Fibroblast of the aortic adventitia (primary cell): Measurements from ENCODE around the gene SUSD4. TPM values are rescaled to one million over a fixed set of nuclear protein-coding genes. Genes with fewer than 3 reads are reported as not detected.

Experiments used
- DNase-seq: peaks from one replicate; pipeline ENCODE4 v3.0.0-alpha.2; 2010; ENCODE audit warnings: low read depth
- H3K4me3 ChIP-seq: 2 replicates; pipeline ENCODE4 v1.5.1; 2011; ENCODE audit warnings: low read depth, mild to moderate bottlenecking, control low read depth, low read length, moderate library complexity
- total RNA-seq: library from RNA; depleted of rRNA; stranded (reverse); fragments of >200 nt; gene quantifications from 2 replicates; pipeline ENCODE4 v1.2.3, GENCODE V29; 2012; ENCODE audit warnings: low replicate concordance
- TF ChIP-seq, protein P1 (sequence below): IDR thresholded peaks from 2 replicates; pipeline ENCODE4 v1.5.1; 2011; ENCODE audit warnings: mild to moderate bottlenecking, low read length, control low read depth, inconsistent platforms; ENCODE audit not compliant: insufficient read depth

Gene SUSD4
- total RNA-seq, 1 donor, result 0.18 TPM

- TF ChIP-seq, protein P1, sequence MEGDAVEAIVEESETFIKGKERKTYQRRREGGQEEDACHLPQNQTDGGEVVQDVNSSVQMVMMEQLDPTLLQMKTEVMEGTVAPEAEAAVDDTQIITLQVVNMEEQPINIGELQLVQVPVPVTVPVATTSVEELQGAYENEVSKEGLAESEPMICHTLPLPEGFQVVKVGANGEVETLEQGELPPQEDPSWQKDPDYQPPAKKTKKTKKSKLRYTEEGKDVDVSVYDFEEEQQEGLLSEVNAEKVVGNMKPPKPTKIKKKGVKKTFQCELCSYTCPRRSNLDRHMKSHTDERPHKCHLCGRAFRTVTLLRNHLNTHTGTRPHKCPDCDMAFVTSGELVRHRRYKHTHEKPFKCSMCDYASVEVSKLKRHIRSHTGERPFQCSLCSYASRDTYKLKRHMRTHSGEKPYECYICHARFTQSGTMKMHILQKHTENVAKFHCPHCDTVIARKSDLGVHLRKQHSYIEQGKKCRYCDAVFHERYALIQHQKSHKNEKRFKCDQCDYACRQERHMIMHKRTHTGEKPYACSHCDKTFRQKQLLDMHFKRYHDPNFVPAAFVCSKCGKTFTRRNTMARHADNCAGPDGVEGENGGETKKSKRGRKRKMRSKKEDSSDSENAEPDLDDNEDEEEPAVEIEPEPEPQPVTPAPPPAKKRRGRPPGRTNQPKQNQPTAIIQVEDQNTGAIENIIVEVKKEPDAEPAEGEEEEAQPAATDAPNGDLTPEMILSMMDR, result no peak
- DNase-seq, result no peak
- H3K4me3 ChIP-seq, result no peak overlapping the region
Measured at GRCh38 chr1:223209992-223210787, 153.8 kb downstream of the SUSD4 start.

DNA sequence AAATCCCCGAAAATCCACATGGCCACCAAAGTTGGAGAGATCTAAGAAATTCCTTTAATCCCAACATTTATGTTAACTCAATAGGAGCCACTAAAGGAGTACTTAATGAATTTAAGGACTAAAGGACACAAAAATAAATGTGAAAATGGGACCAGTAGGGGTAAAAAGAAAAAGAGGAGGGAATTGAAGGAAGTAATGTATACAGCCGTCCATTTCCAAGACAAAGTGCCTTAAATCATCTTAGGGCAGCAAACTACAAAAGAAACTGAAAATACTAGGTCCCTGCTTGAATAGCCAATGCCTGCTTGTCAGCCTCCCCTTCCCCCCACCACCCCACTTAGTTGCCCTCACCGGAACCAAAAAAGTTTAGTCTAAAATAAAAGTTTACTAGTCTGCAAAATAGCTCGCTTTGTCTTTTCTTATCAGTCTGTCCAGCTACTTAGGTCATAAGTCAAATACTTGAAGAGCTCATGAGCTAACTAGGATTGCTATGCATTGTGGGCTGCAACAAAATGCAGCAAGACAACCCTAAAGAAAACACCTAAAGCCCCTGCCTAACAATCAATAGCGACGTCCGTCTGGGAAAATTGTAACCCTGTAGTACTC, 154.6 kb downstream of the SUSD4 start:
- no peak overlapping the region for H3K4me3 ChIP-seq
- no peak for DNase-seq
- TF ChIP-seq, protein P1, result no peak

DNA sequence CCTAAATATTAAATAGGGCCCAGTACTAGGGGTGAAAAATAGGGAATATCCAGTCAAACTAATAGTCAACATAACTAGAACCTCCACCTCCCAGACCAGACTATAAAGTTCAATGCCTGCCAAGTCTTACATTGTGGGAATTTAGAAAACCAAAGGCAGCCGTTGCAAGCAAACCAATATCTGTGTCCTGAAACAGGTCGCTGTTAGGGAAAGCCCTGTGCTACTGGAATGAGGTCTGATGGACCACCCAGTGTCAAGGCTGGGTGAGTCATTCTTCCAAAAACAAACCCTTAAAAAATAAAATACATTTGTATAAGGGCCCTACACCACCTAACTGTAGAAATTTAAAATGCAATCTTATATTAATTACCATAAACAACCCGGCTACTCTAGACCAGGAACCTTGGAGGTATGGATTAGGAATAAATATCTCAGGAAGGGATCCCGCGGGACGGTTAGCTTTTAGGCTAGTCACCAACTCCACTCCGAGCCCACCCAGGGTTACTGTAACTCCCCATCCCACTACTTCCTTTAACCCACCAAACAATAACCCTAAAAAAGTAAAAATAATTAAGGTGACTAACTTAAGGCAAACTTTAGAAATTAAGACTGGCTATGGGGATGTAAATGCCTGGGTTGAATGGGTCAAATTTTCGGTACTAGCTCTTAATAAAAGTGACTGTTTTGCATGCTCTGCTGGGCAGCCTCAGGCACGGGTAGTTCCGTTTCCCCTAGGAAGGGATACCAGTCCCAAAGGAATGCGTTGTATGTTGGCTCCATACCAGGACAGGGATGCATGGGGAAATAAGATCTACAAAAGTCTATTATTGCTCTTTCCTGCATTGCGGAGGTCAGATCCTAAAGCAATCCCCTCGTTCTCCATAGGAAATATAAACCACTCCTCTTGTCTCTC, 155.6 kb downstream of the SUSD4 start:
- no peak for DNase-seq
- TF ChIP-seq, protein P1, result no peak
- H3K4me3 ChIP-seq, result no peak overlapping the region

DNA sequence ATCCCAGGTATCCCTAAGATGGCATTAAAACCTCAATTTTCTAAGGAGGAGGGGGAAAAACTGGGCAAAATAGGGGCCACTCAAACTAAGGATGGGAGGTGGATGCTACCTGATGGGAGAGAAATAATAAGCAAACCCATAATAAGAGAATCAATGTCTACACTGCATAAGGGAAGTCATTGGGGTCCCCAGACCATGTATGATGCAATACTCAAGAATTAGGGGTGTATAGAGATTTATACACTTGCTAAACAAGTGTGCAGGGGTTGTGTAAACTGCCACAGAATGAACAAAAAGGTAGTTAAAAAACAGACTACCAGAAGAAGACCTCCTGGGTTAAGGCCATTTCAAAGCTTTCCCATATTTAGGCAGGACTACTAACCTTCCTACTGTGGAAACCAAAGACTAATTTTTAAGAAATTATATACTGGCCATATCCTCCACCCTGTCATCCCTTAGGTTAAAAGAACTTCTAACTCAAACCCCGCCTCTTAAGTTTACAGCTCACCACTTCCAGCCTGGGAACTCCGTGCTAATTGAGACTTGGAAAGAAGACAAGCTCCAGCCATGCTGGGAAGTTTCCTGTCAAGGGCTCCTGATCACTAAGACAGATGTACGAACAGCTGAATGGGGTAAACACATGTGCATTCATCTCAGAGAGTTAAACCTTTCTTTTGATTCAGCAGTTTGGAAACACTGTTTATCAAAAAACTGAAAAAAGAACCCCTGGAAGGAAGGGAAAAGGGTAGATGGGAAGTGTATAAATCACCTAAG, 156.5 kb downstream of the SUSD4 start:
- TF ChIP-seq, protein P1, result no peak
- DNase-seq, result no peak
- H3K4me3 ChIP-seq, result no peak overlapping the region

DNA sequence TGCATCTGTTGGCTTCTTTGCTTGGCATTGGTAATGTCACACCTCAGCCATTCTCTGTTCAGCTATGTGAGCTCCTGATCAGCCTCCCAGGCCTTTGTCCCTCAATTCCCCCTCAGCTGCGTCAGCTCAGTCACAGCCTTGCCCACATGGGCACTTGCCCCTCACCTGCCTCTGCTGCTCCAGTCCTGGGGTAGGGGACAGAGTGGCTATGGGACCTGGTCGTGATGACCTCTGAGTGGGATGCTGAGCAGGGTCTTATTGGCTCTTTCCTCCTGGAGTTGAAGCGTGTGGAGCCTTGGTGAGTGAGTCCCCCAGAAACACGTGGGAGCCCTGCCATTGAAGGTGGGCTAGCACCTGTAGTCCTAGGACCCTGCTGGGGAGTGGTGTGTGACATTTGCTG, 159.6 kb downstream of the SUSD4 start:
- DNase-seq, result no peak
- TF ChIP-seq, protein P1, result no peak
- H3K4me3 ChIP-seq, result no peak overlapping the region

DNA sequence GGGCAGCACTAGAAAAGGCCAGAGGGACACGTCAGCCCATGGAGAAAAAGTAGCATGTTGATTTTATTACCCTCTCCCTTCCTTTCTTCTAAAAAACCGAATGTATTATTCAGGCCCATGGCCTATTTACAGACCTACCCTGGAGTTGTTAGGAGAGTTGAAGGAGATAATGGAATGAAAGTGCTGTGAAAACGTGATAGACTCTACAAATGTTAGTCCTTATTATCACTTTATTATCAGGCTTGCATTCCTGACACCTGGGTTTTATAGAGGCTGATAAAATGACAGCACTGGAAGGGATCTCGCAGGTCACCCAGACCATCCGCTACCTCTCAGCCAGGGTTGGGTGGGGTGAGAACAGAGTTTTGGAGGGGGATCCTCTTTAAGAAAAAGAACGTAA, 160.3 kb downstream of the SUSD4 start:
- H3K4me3 ChIP-seq, result no peak overlapping the region
- TF ChIP-seq, protein P1, result no peak
- DNase-seq, result no peak
